Activated naive CD4-positive, alpha-beta T cell treated with anti-CD3 and anti-CD28 coated beads for 36 hours (primary cell): ENCODE data around the gene REXO5. TPM values are rescaled to one million over a fixed set of nuclear protein-coding genes. Genes with fewer than 3 reads are reported as not detected.
A peak's percentile ranks its signal among the peaks of the same experiment; 100 is the strongest.
"Not testable (repeated sequence)": the region's sequence is repeated elsewhere in the genome, so short reads cannot be mapped to it uniquely, and the experiment has no call there.

Experiments
- CTCF ChIA-PET: fragments of 350-600 bp; sonication (Branson Sonifier 250); formaldehyde crosslinking; loops from one replicate; lab custom pipeline; 2021; ENCODE audit warnings: antibody characterized with exemption; lab: Charles Lee
- DNase-seq: peaks from one replicate; pipeline ENCODE4 v3.0.0-alpha.2; 2020
- H3K27ac Mint-ChIP-seq: one replicate; pipeline ENCODE4 v1.8.0; 2021; ENCODE audit warnings: mild to moderate bottlenecking, mixed read lengths
- H3K27me3 Mint-ChIP-seq: one replicate; pipeline ENCODE4 v1.8.0; 2021; ENCODE audit warnings: low read depth, mixed read lengths
- H3K36me3 Mint-ChIP-seq: one replicate; pipeline ENCODE4 v1.8.0; 2021; ENCODE audit warnings: low read depth, mixed read lengths
- H3K4me1 Mint-ChIP-seq: one replicate; pipeline ENCODE4 v1.8.0; 2021; ENCODE audit warnings: low read depth, mixed read lengths
- H3K4me3 Mint-ChIP-seq: one replicate; pipeline ENCODE4 v1.8.0; 2021; ENCODE audit warnings: mild to moderate bottlenecking, moderate library complexity, mixed read lengths
- H3K9me3 Mint-ChIP-seq: one replicate; pipeline ENCODE4 v1.8.0; 2021; ENCODE audit warnings: mixed read lengths
- intact Hi-C: fragments of 100-400 bp; cut with micrococcal nuclease; formaldehyde crosslinking; loops from one replicate; pipeline ENCODE4 v1.15.1; 2023
- total RNA-seq, 2 experiments: library from RNA; stranded (reverse); gene quantifications; one replicate each; pipeline ENCODE4 v1.2.3, GENCODE V29; 2021

Gene REXO5
- total RNA-seq, 2 experiments from 2014 or later: 26.4 to 27.8 TPM

GRCh38 chr16:20854963-20855362, 48.6 kb downstream of the REXO5 start:
- CTCF ChIA-PET: interaction anchor here (0.8 kb wide), 1 partner anchor 34 kb away, joined by 6 read pairs; no protein-coding TSS in a partner anchor
- no peak overlapping the region for H3K27ac Mint-ChIP-seq
- H3K4me1 Mint-ChIP-seq: no peaks in the 10 kb centered on the region
- no peak overlapping the region for H3K4me3 Mint-ChIP-seq
- H3K36me3 Mint-ChIP-seq: peaks cover 14% of the 10 kb centered on the region
- no peak for DNase-seq
- no peaks in the 10 kb centered on the region for H3K9me3 Mint-ChIP-seq
- no peaks in the 10 kb centered on the region for H3K27me3 Mint-ChIP-seq
- intact Hi-C loops: no loop called here

GRCh38 chr16:20857281-20857680, 51.0 kb downstream of the REXO5 start:
- Mint-ChIP-seq H3K9me3 (no peaks in the 10 kb centered on the region), H3K27me3 (no peaks in the 10 kb centered on the region), H3K36me3 (peaks cover 14% of the 10 kb centered on the region), H3K4me1 (no peaks in the 10 kb centered on the region), H3K4me3 (no peak overlapping the region), H3K27ac (no peak overlapping the region)
- CTCF ChIA-PET: interaction anchor here (0.7 to 0.9 kb wide), 2 partner anchors 18 to 102 kb away, joined by 3 read pairs; no protein-coding TSS in a partner anchor
- DNase-seq: no peak
- intact Hi-C loops: no loop called here

DNA sequence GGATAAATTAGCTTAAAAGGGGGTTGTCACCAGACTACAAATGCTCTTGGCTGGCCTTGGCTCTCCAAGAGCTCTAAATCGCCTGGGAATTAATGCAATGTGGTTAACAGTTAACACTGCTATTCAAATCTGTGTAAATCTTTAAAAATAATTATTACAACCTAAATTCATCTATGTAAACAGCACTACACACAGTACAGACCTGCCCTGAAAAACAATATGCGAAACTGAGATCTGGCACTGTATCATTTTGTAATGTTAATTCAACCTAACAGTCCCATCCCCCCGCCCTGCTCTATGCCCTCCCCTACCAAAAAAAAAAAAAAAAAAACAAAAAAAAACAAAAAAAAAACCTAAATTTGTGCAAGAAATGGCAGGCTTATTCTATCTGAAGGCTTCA, 52.9 kb downstream of the REXO5 start:
- H3K4me1 Mint-ChIP-seq: peaks cover 2% of the 10 kb centered on the region
- peaks cover 14% of the 10 kb centered on the region for H3K36me3 Mint-ChIP-seq
- H3K9me3 Mint-ChIP-seq: no peaks in the 10 kb centered on the region
- CTCF ChIA-PET: no interaction called here
- no peaks in the 10 kb centered on the region for H3K27me3 Mint-ChIP-seq
- no peak overlapping the region for H3K27ac Mint-ChIP-seq
- DNase-seq: no peak
- H3K4me3 Mint-ChIP-seq: no peak overlapping the region
- intact Hi-C loops: no loop called here

DNA sequence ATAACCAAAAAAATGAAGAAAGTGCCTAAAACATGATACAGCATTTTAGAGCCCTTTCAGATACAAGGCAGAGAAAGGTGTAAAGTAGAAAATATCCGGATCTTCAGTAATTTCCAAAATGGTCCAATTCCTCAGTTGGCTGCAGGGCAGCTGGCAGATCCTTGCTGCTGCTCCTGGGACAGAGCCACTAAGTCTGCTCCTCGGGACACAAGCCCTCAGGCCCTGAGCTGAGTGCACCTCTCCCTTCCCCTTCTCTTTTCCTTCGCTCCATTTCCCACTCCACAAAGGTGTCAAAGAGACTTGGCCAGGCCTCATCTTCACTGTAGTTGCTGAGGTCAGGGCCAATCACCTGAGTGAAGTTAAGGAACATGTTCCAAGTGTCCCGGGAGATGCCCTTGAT, 53.4 kb downstream of the REXO5 start:
- DNase-seq: no peak
- CTCF ChIA-PET: no interaction called here
- no peaks in the 10 kb centered on the region for H3K27me3 Mint-ChIP-seq
- no peaks in the 10 kb centered on the region for H3K9me3 Mint-ChIP-seq
- H3K4me1 Mint-ChIP-seq: peaks cover 5% of the 10 kb centered on the region
- no peak overlapping the region for H3K27ac Mint-ChIP-seq
- intact Hi-C loops: no loop called here
- no peak overlapping the region for H3K4me3 Mint-ChIP-seq
- peaks cover 16% of the 10 kb centered on the region for H3K36me3 Mint-ChIP-seq

DNA sequence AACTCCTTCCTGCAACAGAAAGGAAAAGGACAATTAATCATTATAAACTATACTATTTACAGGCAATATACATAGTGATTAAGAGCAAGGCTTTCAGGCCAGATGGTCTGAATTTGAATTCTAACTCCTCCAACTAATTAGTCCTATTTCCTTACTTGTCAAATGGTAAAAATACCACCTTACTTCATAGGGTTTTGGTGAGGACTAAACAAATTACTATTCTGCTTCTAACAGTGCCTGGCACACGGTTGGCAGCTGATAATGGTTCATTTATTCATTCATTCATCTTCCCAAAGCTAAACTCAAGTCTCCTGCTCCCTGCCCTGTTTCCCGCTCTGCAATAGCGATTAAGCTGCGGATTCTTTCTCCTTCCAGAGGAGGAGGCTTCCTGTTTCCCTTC, 54.0 kb downstream of the REXO5 start:
- Mint-ChIP-seq H3K9me3 (no peaks in the 10 kb centered on the region), H3K27ac (no peak overlapping the region), H3K27me3 (no peaks in the 10 kb centered on the region), H3K4me1 (peaks cover 5% of the 10 kb centered on the region), H3K36me3 (peaks cover 13% of the 10 kb centered on the region), H3K4me3 (no peak overlapping the region)
- DNase-seq: no peak
- intact Hi-C loops: no loop called here
- CTCF ChIA-PET: no interaction called here

DNA sequence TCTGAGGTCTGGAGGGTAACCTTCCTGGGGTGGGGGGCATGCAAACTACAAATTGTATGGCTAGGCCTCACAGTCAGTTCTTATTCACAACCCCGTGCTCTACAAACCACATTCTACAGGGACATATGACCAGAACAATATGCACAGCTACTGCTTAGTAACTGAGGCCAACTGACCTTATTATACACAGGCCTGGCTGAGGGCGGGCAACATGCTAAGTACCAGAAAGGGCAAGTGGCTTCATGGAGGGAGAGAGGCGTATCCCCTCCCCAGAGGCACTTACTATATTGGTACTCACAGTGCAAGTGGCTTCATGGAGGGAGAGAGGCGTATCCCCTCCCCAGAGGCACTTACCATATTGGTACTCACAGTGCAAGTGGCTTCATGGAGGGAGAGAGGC, 54.7 kb downstream of the REXO5 start:
- H3K4me3 Mint-ChIP-seq, DNase-seq, H3K27me3 Mint-ChIP-seq, CTCF ChIA-PET, H3K27ac Mint-ChIP-seq, intact Hi-C loops, H3K9me3 Mint-ChIP-seq: not testable (repeated sequence)
- Mint-ChIP-seq H3K36me3 (peaks cover 11% of the 10 kb centered on the region), H3K4me1 (peaks cover 11% of the 10 kb centered on the region)

- H3K4me3 Mint-ChIP-seq: no peak overlapping the region
- H3K27me3 Mint-ChIP-seq: no peaks in the 10 kb centered on the region
- no peaks in the 10 kb centered on the region for H3K9me3 Mint-ChIP-seq
- CTCF ChIA-PET: no interaction called here
- peaks cover 14% of the 10 kb centered on the region for H3K36me3 Mint-ChIP-seq
- intact Hi-C loops: no loop called here
- no peak for DNase-seq
- H3K4me1 Mint-ChIP-seq: peaks cover 23% of the 10 kb centered on the region
- H3K27ac Mint-ChIP-seq: no peak overlapping the region
Observed at GRCh38 chr16:20862162-20862960, 56.0 kb downstream of the REXO5 start.

GRCh38 chr16:20864376-20864775, 58.0 kb downstream of the REXO5 start:
- CTCF ChIA-PET: interaction anchor here (0.6 kb wide), 1 partner anchor 45 kb away, joined by 3 read pairs; no protein-coding TSS in a partner anchor
- not testable (repeated sequence) for DNase-seq

GRCh38 chr16:20865420-20866131, 59.2 kb downstream of the REXO5 start:
- no peak for DNase-seq
- Mint-ChIP-seq H3K4me1 (peaks cover 23% of the 10 kb centered on the region), H3K36me3 (peaks cover 7% of the 10 kb centered on the region), H3K27me3 (no peaks in the 10 kb centered on the region), H3K27ac (peak overlapping the region; percentile 81), H3K9me3 (no peaks in the 10 kb centered on the region), H3K4me3 (no peak overlapping the region)
- CTCF ChIA-PET: interaction anchor here (1.1 kb wide), 1 partner anchor 15 kb away, joined by 4 read pairs; no protein-coding TSS in a partner anchor
- intact Hi-C loops: no loop called here

More at GRCh38 chr16:20864376-20864775, 58.0 kb downstream of the REXO5 start:
- H3K4me3 Mint-ChIP-seq, H3K9me3 Mint-ChIP-seq, intact Hi-C loops, H3K27ac Mint-ChIP-seq, H3K27me3 Mint-ChIP-seq: not testable (repeated sequence)
- Mint-ChIP-seq H3K4me1 (peaks cover 23% of the 10 kb centered on the region), H3K36me3 (peaks cover 13% of the 10 kb centered on the region)

DNA sequence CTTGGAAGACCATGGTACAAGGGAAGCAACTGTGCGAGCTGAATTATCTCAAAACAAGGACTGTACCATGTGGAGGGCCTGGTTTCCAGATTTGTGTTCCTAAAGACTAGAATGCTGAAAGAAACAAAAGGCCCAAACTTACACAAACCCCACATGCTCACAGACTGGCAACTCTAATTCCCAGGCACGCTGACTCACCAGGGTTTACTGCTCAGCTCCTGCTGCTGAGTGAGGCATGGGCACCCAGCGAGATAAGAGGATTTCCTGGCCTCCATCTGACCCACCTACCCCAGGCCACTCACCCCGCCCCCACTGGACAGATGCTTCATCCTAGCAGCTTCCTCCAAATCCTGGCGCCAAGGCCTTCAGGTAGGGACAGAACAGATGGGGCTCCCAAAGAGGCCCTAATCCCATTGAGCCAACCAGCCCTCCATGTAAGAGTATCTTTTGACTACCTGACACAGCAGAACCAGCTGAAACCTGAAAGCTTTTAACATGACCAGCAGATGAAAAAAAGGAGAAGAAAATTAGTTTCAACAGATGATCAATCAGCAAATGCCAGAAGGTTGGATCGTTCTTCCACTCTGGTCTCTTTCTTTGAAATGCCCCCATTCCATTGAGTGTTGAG, 59.9 kb downstream of the REXO5 start:
- H3K4me3 Mint-ChIP-seq: no peak overlapping the region
- peak; percentile 58 for DNase-seq
- H3K27ac Mint-ChIP-seq: peak overlapping the region; percentile 81
- peaks cover 24% of the 10 kb centered on the region for H3K4me1 Mint-ChIP-seq
- intact Hi-C loops: no loop called here
- H3K9me3 Mint-ChIP-seq: no peaks in the 10 kb centered on the region
- CTCF ChIA-PET: interaction anchor here (1.1 kb wide), 1 partner anchor 16 kb away, joined by 4 read pairs; no protein-coding TSS in a partner anchor
- H3K27me3 Mint-ChIP-seq: no peaks in the 10 kb centered on the region
- peaks cover 7% of the 10 kb centered on the region for H3K36me3 Mint-ChIP-seq

DNA sequence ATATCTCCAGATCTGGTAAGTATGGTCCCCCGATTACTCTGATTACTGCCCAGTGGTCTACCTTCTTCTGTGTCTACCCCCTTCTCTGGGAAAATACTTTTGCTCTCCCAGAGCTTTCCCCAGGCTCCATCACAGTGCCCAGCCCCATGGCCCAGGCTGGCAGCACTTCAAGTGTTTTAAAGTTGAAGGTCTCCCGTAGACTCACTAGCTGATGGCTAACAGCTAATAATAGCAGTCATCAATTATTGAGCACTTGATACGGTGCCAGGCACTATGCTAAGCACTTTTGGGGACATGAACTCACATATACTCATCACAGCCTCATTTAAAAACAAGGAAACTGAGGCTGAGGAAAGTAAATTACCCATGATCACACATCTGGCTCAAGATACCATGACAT, 60.5 kb downstream of the REXO5 start:
- peak overlapping the region; percentile 81 for H3K27ac Mint-ChIP-seq
- H3K9me3 Mint-ChIP-seq: no peaks in the 10 kb centered on the region
- no peak overlapping the region for H3K4me3 Mint-ChIP-seq
- no peak for DNase-seq
- intact Hi-C loops: no loop called here
- no peaks in the 10 kb centered on the region for H3K27me3 Mint-ChIP-seq
- H3K36me3 Mint-ChIP-seq: peaks cover 7% of the 10 kb centered on the region
- peaks cover 24% of the 10 kb centered on the region for H3K4me1 Mint-ChIP-seq
- CTCF ChIA-PET: interaction anchor here (1.1 kb wide), 1 partner anchor 17 kb away, joined by 4 read pairs; no protein-coding TSS in a partner anchor

GRCh38 chr16:20867585-20867984, 61.3 kb downstream of the REXO5 start:
- peaks cover 9% of the 10 kb centered on the region for H3K36me3 Mint-ChIP-seq
- no peaks in the 10 kb centered on the region for H3K27me3 Mint-ChIP-seq
- no peak for DNase-seq
- H3K4me1 Mint-ChIP-seq: peaks cover 30% of the 10 kb centered on the region
- intact Hi-C loops: no loop called here
- H3K27ac Mint-ChIP-seq: no peak overlapping the region
- H3K9me3 Mint-ChIP-seq: no peaks in the 10 kb centered on the region
- CTCF ChIA-PET: interaction anchor here (0.5 to 1.6 kb wide), 2 partner anchors 17 to 1431 kb away, joined by 3 to 7 read pairs; no protein-coding TSS in a partner anchor
- no peak overlapping the region for H3K4me3 Mint-ChIP-seq
